WERI-Rb-1 (cell line): Measurements from ENCODE around the gene BEGAIN.

Experiments used
- DNase-seq: peaks from one replicate; pipeline ENCODE4 v3.0.0-alpha.2; 2020
- H3K27ac ChIP-seq: fragments of 250-450 bp; sonication (Bioruptor Pico); 2 replicates; pipeline ENCODE4 v1.5.1; 2020; ENCODE audit warnings: mild to moderate bottlenecking, moderate library complexity
- H3K27me3 ChIP-seq: fragments of 250-450 bp; sonication (Bioruptor Pico); 2 replicates; pipeline ENCODE4 v1.5.1; 2021; ENCODE audit warnings: mild to moderate bottlenecking, low read depth, moderate library complexity; ENCODE audit not compliant: insufficient read depth, severe bottlenecking
- H3K36me3 ChIP-seq: fragments of 250-450 bp; sonication (Bioruptor Pico); 2 replicates; pipeline ENCODE4 v1.5.1; 2020; ENCODE audit warnings: mild to moderate bottlenecking, moderate library complexity
- H3K4me3 ChIP-seq: 2 replicates; pipeline ENCODE4 v1.5.1; 2011; ENCODE audit warnings: low read depth, mild to moderate bottlenecking, control low read depth, low read length
- H3K9me3 ChIP-seq: fragments of 250-450 bp; sonication (Bioruptor Pico); 2 replicates; pipeline ENCODE4 v1.5.1; 2021; ENCODE audit warnings: mild to moderate bottlenecking, moderate library complexity; ENCODE audit not compliant: severe bottlenecking
- TF ChIP-seq, protein P1 (sequence below): IDR thresholded peaks from 2 replicates; pipeline ENCODE4 v1.5.1; 2011; ENCODE audit warnings: low read depth, mild to moderate bottlenecking, control low read depth, inconsistent platforms, low read length

BEGAIN gene

DNA sequence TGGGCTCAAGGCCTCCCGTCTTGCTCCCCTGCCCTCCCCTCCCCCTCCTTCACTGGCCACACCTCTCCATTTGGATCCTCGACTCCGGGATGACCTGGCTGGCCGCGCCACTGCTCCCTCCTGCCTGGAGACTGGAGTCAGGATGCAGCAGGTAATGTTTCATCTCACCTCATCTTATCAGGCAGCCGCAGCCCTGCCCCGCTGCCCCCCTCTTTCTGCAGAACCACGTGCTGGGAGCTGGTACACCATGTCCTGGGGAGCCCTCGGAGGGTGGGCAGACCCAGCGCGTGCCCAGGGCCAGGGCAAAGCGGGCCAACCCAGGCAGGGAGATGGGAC, 31.1 kb downstream of the BEGAIN start:
- TF ChIP-seq, protein P1, sequence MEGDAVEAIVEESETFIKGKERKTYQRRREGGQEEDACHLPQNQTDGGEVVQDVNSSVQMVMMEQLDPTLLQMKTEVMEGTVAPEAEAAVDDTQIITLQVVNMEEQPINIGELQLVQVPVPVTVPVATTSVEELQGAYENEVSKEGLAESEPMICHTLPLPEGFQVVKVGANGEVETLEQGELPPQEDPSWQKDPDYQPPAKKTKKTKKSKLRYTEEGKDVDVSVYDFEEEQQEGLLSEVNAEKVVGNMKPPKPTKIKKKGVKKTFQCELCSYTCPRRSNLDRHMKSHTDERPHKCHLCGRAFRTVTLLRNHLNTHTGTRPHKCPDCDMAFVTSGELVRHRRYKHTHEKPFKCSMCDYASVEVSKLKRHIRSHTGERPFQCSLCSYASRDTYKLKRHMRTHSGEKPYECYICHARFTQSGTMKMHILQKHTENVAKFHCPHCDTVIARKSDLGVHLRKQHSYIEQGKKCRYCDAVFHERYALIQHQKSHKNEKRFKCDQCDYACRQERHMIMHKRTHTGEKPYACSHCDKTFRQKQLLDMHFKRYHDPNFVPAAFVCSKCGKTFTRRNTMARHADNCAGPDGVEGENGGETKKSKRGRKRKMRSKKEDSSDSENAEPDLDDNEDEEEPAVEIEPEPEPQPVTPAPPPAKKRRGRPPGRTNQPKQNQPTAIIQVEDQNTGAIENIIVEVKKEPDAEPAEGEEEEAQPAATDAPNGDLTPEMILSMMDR = no peak
- Histone ChIP-seq H3K36me3 (no peaks in the 10 kb centered on the region), H3K27me3 (no peaks in the 10 kb centered on the region), H3K4me3 (no peak overlapping the region), H3K27ac (no peak overlapping the region), H3K9me3 (no peaks in the 10 kb centered on the region)
- DNase-seq = no peak

DNA sequence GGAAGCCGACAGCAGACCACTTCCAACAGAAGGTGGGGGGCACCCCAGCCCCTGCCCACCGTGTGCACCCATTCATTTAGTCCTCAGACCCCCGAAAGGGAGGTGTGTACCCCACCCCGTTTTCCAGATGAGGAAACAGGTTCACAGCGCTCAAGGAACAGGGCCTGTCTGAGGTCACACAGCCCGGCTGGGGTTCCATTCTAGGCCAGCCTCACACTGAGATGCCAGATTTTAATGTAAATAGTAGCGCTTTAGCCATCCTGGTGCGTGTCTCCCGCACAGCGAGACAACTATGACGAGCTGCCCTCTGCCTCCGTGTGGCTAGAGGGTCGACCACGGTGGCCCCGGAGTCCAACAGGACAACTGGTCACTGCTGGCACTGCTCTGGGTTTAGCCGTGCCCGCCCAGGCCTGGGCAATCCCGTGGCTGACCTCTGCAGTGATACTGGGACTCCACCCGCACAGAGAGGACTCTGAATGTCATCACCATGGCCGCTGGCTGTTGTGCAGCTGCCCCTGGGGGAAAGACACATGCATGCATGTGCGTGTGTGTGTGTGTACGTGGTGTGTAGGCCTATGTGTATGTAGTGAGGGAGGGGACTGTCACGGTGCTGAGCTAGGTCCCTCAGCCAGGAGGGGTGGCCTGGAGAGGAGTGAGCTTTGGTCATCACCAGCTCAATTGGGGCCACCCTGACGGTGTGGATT, 31.6 kb downstream of the BEGAIN start:
- no peak for DNase-seq
- H3K27ac ChIP-seq = no peak overlapping the region
- H3K36me3 ChIP-seq = no peaks in the 10 kb centered on the region
- no peaks in the 10 kb centered on the region for H3K27me3 ChIP-seq
- H3K4me3 ChIP-seq = no peak overlapping the region
- no peaks in the 10 kb centered on the region for H3K9me3 ChIP-seq
- TF ChIP-seq, protein P1 = no peak

DNA sequence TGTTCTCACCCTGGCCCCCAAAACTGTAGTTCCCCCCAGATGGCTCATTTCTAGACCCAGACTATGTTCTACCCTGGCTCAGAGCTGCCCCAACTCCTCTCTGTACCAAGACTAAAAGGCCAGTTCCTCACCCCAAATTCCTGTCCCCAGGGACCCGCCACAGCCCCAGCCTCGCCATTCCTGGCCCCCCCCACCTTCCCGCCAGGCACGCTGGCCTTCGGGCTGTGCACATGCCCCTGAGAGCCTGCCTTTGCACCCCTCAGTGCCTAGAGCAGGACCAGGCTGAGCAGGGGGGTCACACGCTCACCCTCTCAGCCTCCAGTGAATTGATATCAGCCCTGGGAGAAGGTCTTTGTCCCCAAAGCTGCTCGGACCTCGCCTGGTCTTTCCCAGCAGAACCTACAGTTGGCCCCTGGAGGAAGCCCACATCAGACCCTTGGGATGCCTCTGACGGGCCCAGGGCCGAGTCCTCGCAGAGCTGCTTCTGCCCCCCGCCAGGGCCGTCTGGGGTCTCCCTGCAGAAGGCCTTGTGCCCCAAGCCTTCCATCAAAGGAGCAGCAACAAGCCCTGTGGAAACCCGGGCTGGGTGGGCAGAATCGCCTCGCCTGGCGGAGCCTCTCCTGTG, 32.4 kb downstream of the BEGAIN start:
- Histone ChIP-seq H3K36me3 (no peaks in the 10 kb centered on the region), H3K9me3 (no peaks in the 10 kb centered on the region), H3K4me3 (no peak overlapping the region), H3K27me3 (no peaks in the 10 kb centered on the region), H3K27ac (no peak overlapping the region)
- TF ChIP-seq, protein P1 = no peak
- no peak for DNase-seq

DNA sequence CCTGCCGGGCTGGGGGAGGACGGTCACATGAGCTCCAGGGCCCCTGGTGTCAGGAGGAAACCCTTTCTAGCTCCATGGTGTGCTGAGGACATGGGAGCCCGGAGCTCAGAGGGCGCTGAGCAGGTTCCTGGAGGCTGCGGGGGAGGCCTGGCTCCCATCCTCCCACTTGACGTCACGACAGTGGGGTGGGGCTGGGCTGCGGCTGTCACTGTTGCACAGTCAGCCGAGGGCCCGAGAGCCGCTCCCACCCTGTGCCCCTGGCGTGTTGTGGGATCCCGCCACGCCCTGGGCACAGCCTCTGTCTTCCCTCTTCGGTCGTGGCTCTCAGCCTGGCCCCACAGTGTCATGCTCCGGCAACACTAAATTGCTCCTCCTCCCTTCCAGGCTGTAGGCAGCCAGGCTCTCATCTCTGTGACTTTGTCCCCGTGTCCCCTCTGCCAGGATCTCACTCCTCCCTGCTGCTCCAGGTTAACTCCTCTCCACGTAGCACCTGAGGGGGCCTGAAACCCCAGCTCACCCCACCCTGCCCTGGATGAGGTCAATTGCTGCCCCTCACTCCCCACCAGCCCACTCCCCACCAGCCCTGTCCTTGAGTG, 33.0 kb downstream of the BEGAIN start:
- peak; percentile 13 for DNase-seq
- TF ChIP-seq, protein P1 = no peak
- Histone ChIP-seq H3K27ac (no peak overlapping the region), H3K4me3 (no peak overlapping the region), H3K27me3 (no peaks in the 10 kb centered on the region), H3K9me3 (no peaks in the 10 kb centered on the region), H3K36me3 (no peaks in the 10 kb centered on the region)

DNA sequence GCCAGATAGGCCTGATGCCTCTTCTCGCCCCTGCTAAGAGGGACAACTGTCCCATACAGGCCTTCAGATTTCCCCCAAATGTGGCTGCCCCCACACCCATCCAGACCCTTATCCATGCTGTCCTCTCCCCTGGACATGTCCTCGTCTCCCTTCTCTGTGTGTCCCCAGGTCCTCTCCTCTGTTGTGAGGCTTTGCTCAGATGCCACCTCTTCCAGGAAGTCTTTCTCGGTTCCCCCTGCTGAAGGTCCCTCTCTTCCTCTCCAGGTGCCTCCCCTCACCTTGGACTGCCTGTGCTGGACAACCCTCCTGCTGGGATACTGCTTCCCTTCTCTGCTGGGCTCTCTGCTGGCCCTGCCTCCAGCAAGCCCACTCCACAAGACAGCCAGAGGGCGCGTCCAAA, 33.7 kb downstream of the BEGAIN start:
- no peaks in the 10 kb centered on the region for H3K36me3 ChIP-seq
- no peaks in the 10 kb centered on the region for H3K9me3 ChIP-seq
- no peak overlapping the region for H3K27ac ChIP-seq
- H3K4me3 ChIP-seq = no peak overlapping the region
- H3K27me3 ChIP-seq = no peaks in the 10 kb centered on the region
- TF ChIP-seq, protein P1 = no peak
- DNase-seq = no peak
